ENCODE results near the gene ABCC2. TPM values are rescaled to one million over a fixed set of nuclear protein-coding genes. Genes with fewer than 3 reads are reported as not detected.
A peak's percentile ranks its signal among the peaks of the same experiment; 100 is the strongest.
"Not testable (repeated sequence)": the region's sequence is repeated elsewhere in the genome, so short reads cannot be mapped to it uniquely, and the experiment has no call there.

Gene ABCC2
- total and polyA plus RNA-seq, 5 donors from 2014 or later = 0.31 to 3.6 (median 0.44) TPM

GRCh38 chr10:99743841-99744240, 38.6 kb upstream of the ABCC2 start:
- ATAC-seq (ENCODE audit: low read depth in 2 of 2) (no peak), DNase-seq (peak in 1 of 3 donors; percentile 11)
- Mint-ChIP-seq H3K27me3 (no peaks in the 10 kb centered on the region), H3K4me3 (no peak overlapping the region), H3K27ac (no peak overlapping the region), H3K36me3 (peaks cover 70% of the 10 kb centered on the region), H3K4me1 (peaks cover 22 to 32% (median 26%) of the 10 kb centered on the region in 4 donors), H3K9me3 (peaks cover 1 to 17% (median 7%) of the 10 kb centered on the region in 7 donors)
- H3K4me1 ChIP-seq (ENCODE audit: control insufficient read depth, insufficient read depth, low read length, poor library complexity, severe bottlenecking) = no peaks in the 10 kb centered on the region
- H3K27me3 ChIP-seq (ENCODE audit: control insufficient read depth, insufficient read depth, low read length) = no peaks in the 10 kb centered on the region
- no peak overlapping the region for H3K27ac ChIP-seq (ENCODE audit: insufficient read depth, low read length, poor library complexity, severe bottlenecking)
- no peak overlapping the region for H3K4me3 ChIP-seq (ENCODE audit: low read depth, low read length)
- peaks cover 20 to 21% of the 10 kb centered on the region in 2 experiments for H3K9me3 ChIP-seq (ENCODE audit: control insufficient read depth in 2 of 2, low read length in 2 of 2)
- peaks cover 96% of the 10 kb centered on the region for H3K36me3 ChIP-seq (ENCODE audit: control insufficient read depth, insufficient read depth, low read length)

DNA sequence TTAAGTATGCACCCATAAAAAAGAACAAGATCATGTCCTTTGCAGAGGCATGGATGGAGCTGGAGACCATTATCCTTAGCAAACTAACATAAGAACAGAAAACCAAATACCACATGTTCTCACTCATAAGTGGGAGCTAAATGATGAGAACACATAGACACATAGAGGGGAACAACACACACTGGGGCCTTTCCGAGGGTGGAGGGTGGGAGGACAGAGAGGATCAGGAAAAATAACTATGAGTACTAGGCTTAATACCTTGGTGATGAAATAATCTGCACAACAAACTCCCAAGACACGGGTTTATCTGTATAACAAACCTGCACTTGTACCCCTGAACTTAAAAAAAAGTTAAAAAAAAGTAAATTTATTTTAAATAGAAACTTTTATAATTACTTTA, 36.3 kb upstream of the ABCC2 start:
- H3K27ac Mint-ChIP-seq = peak overlapping the region in 1 of 3 donors; percentile 8
- peaks cover 95% of the 10 kb centered on the region for H3K36me3 ChIP-seq (ENCODE audit: control insufficient read depth, insufficient read depth, low read length)

DNA sequence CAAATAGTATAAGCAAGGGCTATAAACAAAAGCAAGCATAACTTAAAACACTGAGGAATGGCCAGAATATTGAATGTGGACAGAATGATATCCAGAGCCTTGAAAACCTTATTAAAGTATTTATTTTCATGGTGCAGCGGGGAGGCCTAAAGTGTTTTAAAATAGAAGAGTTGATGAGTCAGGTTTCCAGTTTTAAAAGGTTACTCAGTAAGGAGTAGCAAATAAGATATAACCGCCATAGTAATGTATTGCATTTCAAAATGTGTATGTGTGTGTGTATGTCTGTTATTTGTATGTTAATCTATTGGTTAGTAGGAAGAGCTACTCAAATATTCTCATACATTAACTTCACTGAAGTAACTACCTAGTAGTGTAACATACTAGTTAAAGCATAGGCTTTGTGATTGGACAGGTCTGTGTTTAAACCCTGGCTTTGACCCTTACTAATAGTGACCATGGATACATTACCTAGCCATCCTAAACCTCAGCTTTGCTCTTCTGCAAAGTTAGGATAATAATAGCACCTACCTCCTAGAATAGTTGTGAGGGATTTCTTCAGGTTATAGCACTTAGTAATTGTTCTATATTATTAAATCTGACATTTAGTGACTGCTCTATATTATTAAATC, 33.5 kb upstream of the ABCC2 start:
- no peak overlapping the region for H3K4me3 Mint-ChIP-seq
- Histone ChIP-seq H3K27ac (ENCODE audit: insufficient read depth, low read length, poor library complexity, severe bottlenecking) (no peak overlapping the region), H3K27me3 (ENCODE audit: control insufficient read depth, insufficient read depth, low read length) (no peaks in the 10 kb centered on the region), H3K4me3 (ENCODE audit: low read depth, low read length) (no peak overlapping the region), H3K36me3 (ENCODE audit: control insufficient read depth, insufficient read depth, low read length) (peaks cover 95% of the 10 kb centered on the region), H3K4me1 (ENCODE audit: control insufficient read depth, insufficient read depth, low read length, poor library complexity, severe bottlenecking) (no peaks in the 10 kb centered on the region), H3K9me3 (ENCODE audit: control insufficient read depth in 2 of 2, low read length in 2 of 2) (no peaks in the 10 kb centered on the region)
- ATAC-seq (ENCODE audit: low read depth in 2 of 2) (no peak), DNase-seq (no peak)
- H3K4me1 Mint-ChIP-seq = peaks cover 7 to 22% (median 19%) of the 10 kb centered on the region in 4 donors
- H3K36me3 Mint-ChIP-seq = peaks cover 35% of the 10 kb centered on the region
- no peaks in the 10 kb centered on the region for H3K9me3 Mint-ChIP-seq
- H3K27ac Mint-ChIP-seq = no peak overlapping the region
- H3K27me3 Mint-ChIP-seq = no peaks in the 10 kb centered on the region

More for the DNA sequence above, 36.3 kb upstream of the ABCC2 start:
- not testable (repeated sequence) for ATAC-seq (ENCODE audit: low read depth in 2 of 2); H3K4me3 ChIP-seq (ENCODE audit: low read depth, low read length); H3K9me3 Mint-ChIP-seq; H3K4me3 Mint-ChIP-seq; H3K9me3 ChIP-seq (ENCODE audit: control insufficient read depth in 2 of 2, low read length in 2 of 2); H3K27me3 ChIP-seq (ENCODE audit: control insufficient read depth, insufficient read depth, low read length); H3K4me1 ChIP-seq (ENCODE audit: control insufficient read depth, insufficient read depth, low read length, poor library complexity, severe bottlenecking); H3K27me3 Mint-ChIP-seq; DNase-seq; H3K27ac ChIP-seq (ENCODE audit: insufficient read depth, low read length, poor library complexity, severe bottlenecking)
- Mint-ChIP-seq H3K4me1 (peaks cover 26 to 33% (median 29%) of the 10 kb centered on the region in 4 donors), H3K36me3 (peaks cover 54% of the 10 kb centered on the region)

DNA sequence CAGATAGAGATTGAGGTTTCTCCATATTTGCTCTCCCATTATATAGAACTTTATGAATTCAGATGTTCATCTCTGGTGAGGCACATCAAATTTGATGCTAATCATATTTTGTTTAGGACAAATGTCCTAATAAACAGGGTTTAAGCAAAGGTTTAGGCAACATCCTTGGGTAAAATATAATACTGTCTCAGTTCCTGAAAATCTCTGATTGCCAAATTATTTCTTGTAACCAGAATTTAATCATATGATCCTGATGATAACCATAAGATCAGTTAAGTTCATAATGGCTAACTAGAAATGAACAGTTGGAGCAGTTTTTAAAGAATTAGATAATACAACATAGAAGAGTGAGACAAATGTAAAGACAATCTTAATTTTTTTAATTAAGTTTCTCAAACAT, 31.8 kb upstream of the ABCC2 start:
- Histone ChIP-seq H3K9me3 (ENCODE audit: control insufficient read depth in 2 of 2, low read length in 2 of 2) (no peaks in the 10 kb centered on the region), H3K4me3 (ENCODE audit: low read depth, low read length) (no peak overlapping the region), H3K36me3 (ENCODE audit: control insufficient read depth, insufficient read depth, low read length) (peaks cover 97% of the 10 kb centered on the region), H3K27ac (ENCODE audit: insufficient read depth, low read length, poor library complexity, severe bottlenecking) (no peak overlapping the region), H3K27me3 (ENCODE audit: control insufficient read depth, insufficient read depth, low read length) (no peaks in the 10 kb centered on the region), H3K4me1 (ENCODE audit: control insufficient read depth, insufficient read depth, low read length, poor library complexity, severe bottlenecking) (no peaks in the 10 kb centered on the region)
- Mint-ChIP-seq H3K4me1 (peaks cover 7 to 18% (median 15%) of the 10 kb centered on the region in 4 donors), H3K27me3 (no peaks in the 10 kb centered on the region), H3K9me3 (no peaks in the 10 kb centered on the region), H3K27ac (no peak overlapping the region), H3K36me3 (peaks cover 40% of the 10 kb centered on the region), H3K4me3 (no peak overlapping the region)
- ATAC-seq (ENCODE audit: low read depth in 2 of 2) (no peak), DNase-seq (no peak)

DNA sequence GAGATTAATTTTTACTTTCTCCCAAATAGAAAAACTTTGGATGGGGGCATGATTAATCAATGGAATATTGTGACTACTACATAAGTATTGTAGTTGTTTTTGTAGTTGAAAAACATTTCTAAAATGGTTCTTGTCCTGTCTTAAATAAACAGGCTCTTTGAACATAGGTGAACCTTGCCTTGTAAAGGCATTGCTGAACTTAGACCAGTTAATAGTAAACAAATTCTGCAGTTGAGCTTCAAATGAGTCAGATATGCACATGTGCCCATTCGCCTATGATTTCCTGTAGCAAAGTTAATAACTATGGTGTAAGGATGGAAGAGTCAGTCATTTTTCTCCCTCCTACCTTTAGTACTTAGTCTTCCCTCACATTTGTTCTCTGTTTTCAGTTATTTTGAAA, 27.8 kb upstream of the ABCC2 start:
- Mint-ChIP-seq H3K27me3 (no peaks in the 10 kb centered on the region), H3K4me1 (peaks cover 3 to 10% (median 5%) of the 10 kb centered on the region in 4 donors), H3K9me3 (peaks cover 0 to 1% (median 0%) of the 10 kb centered on the region in 7 donors), H3K36me3 (peaks cover 57% of the 10 kb centered on the region), H3K4me3 (no peak overlapping the region), H3K27ac (no peak overlapping the region)
- Histone ChIP-seq H3K36me3 (ENCODE audit: control insufficient read depth, insufficient read depth, low read length) (peaks cover 93% of the 10 kb centered on the region), H3K4me1 (ENCODE audit: control insufficient read depth, insufficient read depth, low read length, poor library complexity, severe bottlenecking) (no peaks in the 10 kb centered on the region), H3K27me3 (ENCODE audit: control insufficient read depth, insufficient read depth, low read length) (no peaks in the 10 kb centered on the region), H3K27ac (ENCODE audit: insufficient read depth, low read length, poor library complexity, severe bottlenecking) (no peak overlapping the region), H3K9me3 (ENCODE audit: control insufficient read depth in 2 of 2, low read length in 2 of 2) (no peaks in the 10 kb centered on the region), H3K4me3 (ENCODE audit: low read depth, low read length) (no peak overlapping the region)
- no peak for ATAC-seq (ENCODE audit: low read depth in 2 of 2)
- DNase-seq = no peak

GRCh38 chr10:99756159-99756558, 26.3 kb upstream of the ABCC2 start:
- H3K36me3 Mint-ChIP-seq = peaks cover 67% of the 10 kb centered on the region
- H3K4me3 Mint-ChIP-seq = no peak overlapping the region
- Histone ChIP-seq H3K27me3 (ENCODE audit: control insufficient read depth, insufficient read depth, low read length) (no peaks in the 10 kb centered on the region), H3K4me1 (ENCODE audit: control insufficient read depth, insufficient read depth, low read length, poor library complexity, severe bottlenecking) (no peaks in the 10 kb centered on the region), H3K9me3 (ENCODE audit: control insufficient read depth in 2 of 2, low read length in 2 of 2) (no peaks in the 10 kb centered on the region), H3K36me3 (ENCODE audit: control insufficient read depth, insufficient read depth, low read length) (peaks cover 92% of the 10 kb centered on the region), H3K27ac (ENCODE audit: insufficient read depth, low read length, poor library complexity, severe bottlenecking) (no peak overlapping the region), H3K4me3 (ENCODE audit: low read depth, low read length) (no peak overlapping the region)
- H3K27ac Mint-ChIP-seq = no peak overlapping the region
- DNase-seq (no peak), ATAC-seq (ENCODE audit: low read depth in 2 of 2) (no peak)
- H3K27me3 Mint-ChIP-seq = no peaks in the 10 kb centered on the region
- peaks cover 0 to 2% (median 0%) of the 10 kb centered on the region in 7 donors for H3K9me3 Mint-ChIP-seq
- H3K4me1 Mint-ChIP-seq = peaks cover 0 to 4% (median 1%) of the 10 kb centered on the region in 4 donors

DNA sequence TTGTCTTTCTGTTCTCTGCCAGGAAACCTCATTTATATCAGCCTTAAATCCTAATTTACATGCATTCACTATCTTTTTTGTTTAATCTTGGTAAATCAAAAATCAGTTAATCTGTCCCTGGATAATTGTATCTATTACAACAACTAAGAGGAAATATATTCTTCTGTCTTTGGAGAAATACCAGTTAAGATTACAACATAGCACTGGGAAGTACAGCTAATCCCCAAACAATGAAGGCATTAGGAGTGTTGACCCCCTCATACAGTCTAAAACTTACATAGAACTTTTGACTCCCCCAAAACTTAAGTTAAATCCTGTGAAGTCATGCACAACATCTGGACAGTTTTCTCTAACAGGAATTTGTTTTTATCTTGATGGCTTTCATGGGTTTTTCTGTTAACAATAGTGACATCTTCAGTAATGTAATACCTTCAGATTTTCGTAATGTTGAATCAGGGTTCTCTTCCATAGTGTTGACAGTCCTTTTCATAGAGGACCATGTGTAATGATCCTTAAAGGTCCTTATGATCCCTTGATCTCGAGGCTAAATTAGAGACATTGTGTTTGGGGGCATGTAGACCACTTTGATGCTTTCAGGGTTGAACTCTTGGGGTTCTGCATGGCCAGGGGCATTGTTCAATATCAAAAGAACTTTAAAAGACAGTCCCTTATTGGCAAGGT, 24.1 kb upstream of the ABCC2 start:
- Mint-ChIP-seq H3K4me3 (no peak overlapping the region), H3K36me3 (peaks cover 75% of the 10 kb centered on the region), H3K27ac (no peak overlapping the region), H3K27me3 (no peaks in the 10 kb centered on the region), H3K9me3 (peaks cover 0 to 8% (median 1%) of the 10 kb centered on the region in 7 donors), H3K4me1 (no peaks in the 10 kb centered on the region)
- DNase-seq = no peak
- ATAC-seq (ENCODE audit: low read depth in 2 of 2) = no peak
- Histone ChIP-seq H3K9me3 (ENCODE audit: control insufficient read depth in 2 of 2, low read length in 2 of 2) (no peaks in the 10 kb centered on the region), H3K36me3 (ENCODE audit: control insufficient read depth, insufficient read depth, low read length) (peaks cover 72% of the 10 kb centered on the region), H3K27me3 (ENCODE audit: control insufficient read depth, insufficient read depth, low read length) (no peaks in the 10 kb centered on the region), H3K27ac (ENCODE audit: insufficient read depth, low read length, poor library complexity, severe bottlenecking) (no peak overlapping the region), H3K4me3 (ENCODE audit: low read depth, low read length) (no peak overlapping the region), H3K4me1 (ENCODE audit: control insufficient read depth, insufficient read depth, low read length, poor library complexity, severe bottlenecking) (no peaks in the 10 kb centered on the region)

DNA sequence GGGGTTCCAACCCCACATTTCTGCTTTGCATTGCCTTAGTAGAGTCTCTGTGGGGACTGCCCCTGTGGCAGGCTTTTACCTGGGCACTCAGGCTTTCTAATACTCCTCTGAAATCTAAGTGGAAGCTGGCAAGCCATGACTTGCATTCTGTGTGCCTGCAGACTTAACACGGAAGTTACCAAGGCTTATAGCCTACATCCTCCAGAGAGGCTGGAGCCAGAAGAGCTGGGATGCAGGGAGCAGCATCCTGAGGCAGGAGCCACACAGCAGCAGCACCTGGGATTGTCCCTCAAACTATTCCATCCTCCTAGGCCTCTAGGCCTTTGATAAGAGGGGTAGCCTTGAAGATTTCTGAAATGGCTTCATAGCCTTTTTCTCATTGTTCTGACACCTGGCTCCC, 22.1 kb upstream of the ABCC2 start:
- H3K4me1 ChIP-seq (ENCODE audit: control insufficient read depth, insufficient read depth, low read length, poor library complexity, severe bottlenecking) = no peaks in the 10 kb centered on the region
- Mint-ChIP-seq H3K9me3 (peaks cover 0 to 10% (median 1%) of the 10 kb centered on the region in 7 donors), H3K27ac (no peak overlapping the region), H3K4me1 (no peaks in the 10 kb centered on the region), H3K4me3 (no peak overlapping the region), H3K36me3 (peaks cover 68% of the 10 kb centered on the region), H3K27me3 (no peaks in the 10 kb centered on the region)
- no peaks in the 10 kb centered on the region for H3K27me3 ChIP-seq (ENCODE audit: control insufficient read depth, insufficient read depth, low read length)
- no peak overlapping the region for H3K4me3 ChIP-seq (ENCODE audit: low read depth, low read length)
- H3K27ac ChIP-seq (ENCODE audit: insufficient read depth, low read length, poor library complexity, severe bottlenecking) = no peak overlapping the region
- ATAC-seq (ENCODE audit: low read depth in 2 of 2) (no peak), DNase-seq (no peak)
- H3K36me3 ChIP-seq (ENCODE audit: control insufficient read depth, insufficient read depth, low read length) = peaks cover 53% of the 10 kb centered on the region
- no peaks in the 10 kb centered on the region for H3K9me3 ChIP-seq (ENCODE audit: control insufficient read depth in 2 of 2, low read length in 2 of 2)

Data from CD4-positive, CD25-positive, alpha-beta regulatory T cell (primary cell).